ENCODE data around the gene CFAP119. TPM values are rescaled to one million over a fixed set of nuclear protein-coding genes. Genes with fewer than 3 reads are reported as not detected.
A peak's percentile ranks its signal among the peaks of the same experiment; 100 is the strongest.
"Not testable (repeated sequence)": the region's sequence is repeated elsewhere in the genome, so short reads cannot be mapped to it uniquely, and the experiment has no call there.

The CFAP119 gene
- total and polyA plus RNA-seq, 10 of the 15 experiments (the other 5 are each of a cell fraction or from before 2014, with no cell fraction given) = 2.2 to 9.4 (median 4.3) TPM

- TF ChIP-seq, protein P1, sequence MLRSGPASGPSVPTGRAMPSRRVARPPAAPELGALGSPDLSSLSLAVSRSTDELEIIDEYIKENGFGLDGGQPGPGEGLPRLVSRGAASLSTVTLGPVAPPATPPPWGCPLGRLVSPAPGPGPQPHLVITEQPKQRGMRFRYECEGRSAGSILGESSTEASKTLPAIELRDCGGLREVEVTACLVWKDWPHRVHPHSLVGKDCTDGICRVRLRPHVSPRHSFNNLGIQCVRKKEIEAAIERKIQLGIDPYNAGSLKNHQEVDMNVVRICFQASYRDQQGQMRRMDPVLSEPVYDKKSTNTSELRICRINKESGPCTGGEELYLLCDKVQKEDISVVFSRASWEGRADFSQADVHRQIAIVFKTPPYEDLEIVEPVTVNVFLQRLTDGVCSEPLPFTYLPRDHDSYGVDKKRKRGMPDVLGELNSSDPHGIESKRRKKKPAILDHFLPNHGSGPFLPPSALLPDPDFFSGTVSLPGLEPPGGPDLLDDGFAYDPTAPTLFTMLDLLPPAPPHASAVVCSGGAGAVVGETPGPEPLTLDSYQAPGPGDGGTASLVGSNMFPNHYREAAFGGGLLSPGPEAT (IDR thresholded peaks at IDR 0.05; ENCODE audit: low read depth) = peak; percentile 72
- TF ChIP-seq SIN3A (IDR thresholded peaks at IDR 0.05; ENCODE audit: low read depth, low read length) (peak; percentile 97), FOS (IDR thresholded peaks at IDR 0.05; ENCODE audit: borderline replicate concordance, extremely low read depth, insufficient read length) (no peak), CBX5 (IDR thresholded peaks at IDR 0.05; ENCODE audit: low read depth) (no peak), SRF (IDR thresholded peaks at IDR 0.05; ENCODE audit: low read depth in 2 of 2, low read length in 2 of 2) (no peak), RBBP5 (conservative IDR thresholded peaks at IDR 0.05) (no peak), SMAD1 (IDR thresholded peaks at IDR 0.05; ENCODE audit: low read depth, partially characterized antibody) (peak; percentile 50), POU2F2 (IDR thresholded peaks at IDR 0.05; ENCODE audit: borderline replicate concordance, low read depth, low read length) (0 out of 3 replicates have a peak, but pooled peaks have one; percentile 47), CHD2 (IDR thresholded peaks at IDR 0.05; ENCODE audit: borderline replicate concordance, low read depth, low read length) (0 out of 2 replicates have a peak, but pooled peaks have one; percentile 40)
Observed at GRCh38 chr16:30761928-30762902, at the start of gene CFAP119, which contains the start of gene RNF40 (continued).

DNA sequence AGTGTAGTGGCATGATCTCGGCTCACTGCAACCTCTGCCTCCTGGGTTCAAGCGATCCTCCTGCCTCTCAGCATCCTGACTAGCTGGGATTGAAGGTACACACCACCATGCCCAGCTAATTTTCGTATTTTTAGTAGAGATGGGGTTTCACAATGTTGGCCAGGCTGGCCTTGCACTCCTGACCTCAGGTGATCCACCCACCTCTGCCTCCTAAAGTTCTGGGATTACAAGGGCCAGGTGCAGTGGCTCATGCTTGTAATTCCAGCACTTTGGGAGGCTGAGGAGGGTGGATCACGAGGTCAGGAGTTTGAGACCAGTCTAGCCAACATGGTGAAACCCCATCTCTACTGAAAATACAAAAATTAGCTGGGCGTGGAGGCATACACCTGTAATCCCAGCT is 47.8 kb upstream of the CFAP119 start:
- ATAC-seq; H3K9me3 ChIP-seq (replicated peaks; ENCODE audit: control insufficient read depth, insufficient read depth, low read length); H3K27me3 ChIP-seq (replicated peaks in 1 of 2; ENCODE audit: control insufficient read depth in 2 of 2, insufficient read depth in 2 of 2, low read length in 1 of 2); H3K4me2 ChIP-seq (ENCODE audit: control insufficient read depth, insufficient read depth); H3K9ac ChIP-seq (ENCODE audit: control insufficient read depth, insufficient read depth, low read length); CTCF ChIA-PET; H2AFZ ChIP-seq (ENCODE audit: control insufficient read depth, low read depth, low read length); H3K36me3 ChIP-seq (ENCODE audit: control insufficient read depth in 2 of 2, insufficient read depth in 2 of 2, low read length in 1 of 2); RAD21 ChIA-PET (ENCODE audit: unreplicated experiment); BruUV-seq (replicated peaks); H4K20me1 ChIP-seq (ENCODE audit: control insufficient read depth, insufficient read depth); intact Hi-C loops (cut with micrococcal nuclease; ENCODE audit: unreplicated experiment); DNase-seq (ENCODE audit: low read depth, low spot score); H3K27ac ChIP-seq (ENCODE audit: control insufficient read depth, insufficient read depth); H3K79me2 ChIP-seq (ENCODE audit: control insufficient read depth, insufficient read depth, low read length); H3K4me3 ChIP-seq; SMC1A ChIA-PET (ENCODE audit: uncharacterized antibody, unreplicated experiment); FAIRE-seq; in situ Hi-C loops (cut with MboI): not testable (repeated sequence)
- WGBS (ENCODE audit: insufficient coverage, insufficient replicate concordance, low lambda C conversion rate, missing lambda C conversion rate) = 18% methylated on average over 5 of the region's 5 CpGs
- H3K4me1 ChIP-seq (ENCODE audit: control insufficient read depth, insufficient read depth, low read length) = peaks cover 17% of the 10 kb centered on the region
- POLR2A ChIA-PET = interaction anchor here (1.5 kb wide), 1 partner anchor 20 kb away, joined by 5 read pairs; no protein-coding TSS in a partner anchor

GRCh38 chr16:30808890-30809426 is 47.1 kb upstream of the CFAP119 start:
- H3K9ac ChIP-seq (ENCODE audit: control insufficient read depth, insufficient read depth, low read length); RAD21 ChIA-PET (ENCODE audit: unreplicated experiment); H3K4me3 ChIP-seq; H3K4me2 ChIP-seq (ENCODE audit: control insufficient read depth, insufficient read depth); H3K79me2 ChIP-seq (ENCODE audit: control insufficient read depth, insufficient read depth, low read length); BruUV-seq (replicated peaks); intact Hi-C loops (cut with micrococcal nuclease; ENCODE audit: unreplicated experiment); in situ Hi-C loops (cut with MboI); H3K27ac ChIP-seq (ENCODE audit: control insufficient read depth, insufficient read depth); DNase-seq (ENCODE audit: low read depth, low spot score); ATAC-seq; H3K36me3 ChIP-seq (ENCODE audit: control insufficient read depth in 2 of 2, insufficient read depth in 2 of 2, low read length in 1 of 2); H3K27me3 ChIP-seq (replicated peaks in 1 of 2; ENCODE audit: control insufficient read depth in 2 of 2, insufficient read depth in 2 of 2, low read length in 1 of 2); H4K20me1 ChIP-seq (ENCODE audit: control insufficient read depth, insufficient read depth); H3K9me3 ChIP-seq (replicated peaks; ENCODE audit: control insufficient read depth, insufficient read depth, low read length); CTCF ChIA-PET; H2AFZ ChIP-seq (ENCODE audit: control insufficient read depth, low read depth, low read length); FAIRE-seq: not testable (repeated sequence)
- WGBS (ENCODE audit: insufficient coverage, insufficient replicate concordance, low lambda C conversion rate, missing lambda C conversion rate) = 45% methylated on average over 5 of the region's 5 CpGs
- ChIA-PET SMC1A (ENCODE audit: uncharacterized antibody, unreplicated experiment) (interaction anchor here (1.1 kb wide), 1 partner anchor 29 kb away, joined by 3 read pairs; no protein-coding TSS in a partner anchor), POLR2A (interaction anchor here (1.5 kb wide), 1 partner anchor 21 kb away, joined by 5 read pairs; no protein-coding TSS in a partner anchor)
- peaks cover 15% of the 10 kb centered on the region for H3K4me1 ChIP-seq (ENCODE audit: control insufficient read depth, insufficient read depth, low read length)

Data from GM12878 (cell line).